WI38 (cell line): ENCODE results near the gene AURKAIP1.

Source experiments
- H3K4me3 ChIP-seq: 2 replicates; pipeline ENCODE4 v1.5.1; 2011; ENCODE audit warnings: low read depth, mild to moderate bottlenecking, control low read depth, low read length
- CTCF ChIP-seq: IDR thresholded peaks from 2 replicates; pipeline ENCODE4 v1.5.1; 2012; ENCODE audit warnings: low read depth, mild to moderate bottlenecking, control low read depth, low read length

Gene AURKAIP1

DNA sequence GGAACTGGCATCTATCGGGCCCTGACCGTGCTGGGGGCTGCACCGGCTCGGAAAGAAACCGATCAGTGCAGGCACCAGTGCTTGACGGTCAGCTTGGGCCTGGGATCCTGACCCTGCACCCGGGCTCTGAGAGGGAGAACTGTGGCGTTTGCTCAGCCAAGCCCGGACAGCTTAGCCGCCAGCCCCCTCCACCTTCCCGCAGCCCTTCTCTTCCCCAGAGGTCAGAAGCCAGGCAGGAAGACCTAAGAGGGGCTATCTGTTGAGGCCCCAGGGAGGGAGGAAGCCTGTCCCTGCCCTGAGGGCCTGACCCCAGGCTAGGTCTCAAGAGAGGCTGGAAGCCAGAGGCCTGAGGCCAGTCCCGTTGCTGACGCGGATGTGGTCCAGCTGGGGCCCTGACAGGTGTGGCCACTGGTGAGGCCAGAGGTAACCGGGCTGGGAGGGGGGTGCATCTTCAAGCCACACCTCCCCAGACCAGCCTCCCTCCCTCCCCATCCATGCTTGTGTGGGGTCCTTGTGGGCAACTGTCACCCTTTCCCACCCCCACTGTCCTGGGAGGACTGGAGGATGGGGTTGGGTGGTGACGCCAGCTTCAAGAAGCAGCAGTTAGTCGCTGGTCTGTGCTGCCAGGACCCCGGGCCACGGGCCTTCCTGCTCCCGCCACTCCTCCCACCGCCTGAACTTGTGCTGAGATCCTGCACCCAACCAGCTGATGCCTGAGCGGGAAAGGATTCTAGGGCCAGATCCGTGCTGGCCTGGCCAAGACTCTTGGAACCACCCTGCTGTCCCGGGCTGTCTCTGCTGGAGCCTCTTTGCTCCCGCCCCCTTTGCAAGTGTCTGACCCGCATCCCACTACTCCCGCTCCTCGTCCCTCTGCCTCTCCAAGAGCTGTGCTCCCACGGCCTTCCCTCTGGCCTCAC lies 23.2 kb downstream of the AURKAIP1 start:
- H3K4me3 ChIP-seq, result no peak overlapping the region

GRCh38 chr1:1349256-1350012 lies 25.6 kb downstream of the AURKAIP1 start, which contains the start of gene DVL1:
TSS of gene DVL1 (minus strand) at chr1:1349418. CDS start at chr1:1349065, 353 bp downstream.
- TF ChIP-seq CTCF, result peak; percentile 33; the same call in 1 of the 2 replicates
- peak within 1 kb of the TSS; percentile 74 for H3K4me3 ChIP-seq

More for the DNA sequence above, 23.2 kb downstream of the AURKAIP1 start:
- no peak for TF ChIP-seq CTCF

GRCh38 chr1:1348420-1349255 lies 26.4 kb downstream of the AURKAIP1 start:
- H3K4me3 ChIP-seq, result peak overlapping the region; percentile 74
- no peak for TF ChIP-seq CTCF

GRCh38 chr1:1347663-1348419 lies 27.2 kb downstream of the AURKAIP1 start:
- TF ChIP-seq CTCF, result no peak
- H3K4me3 ChIP-seq, result peak overlapping the region; percentile 74

DNA sequence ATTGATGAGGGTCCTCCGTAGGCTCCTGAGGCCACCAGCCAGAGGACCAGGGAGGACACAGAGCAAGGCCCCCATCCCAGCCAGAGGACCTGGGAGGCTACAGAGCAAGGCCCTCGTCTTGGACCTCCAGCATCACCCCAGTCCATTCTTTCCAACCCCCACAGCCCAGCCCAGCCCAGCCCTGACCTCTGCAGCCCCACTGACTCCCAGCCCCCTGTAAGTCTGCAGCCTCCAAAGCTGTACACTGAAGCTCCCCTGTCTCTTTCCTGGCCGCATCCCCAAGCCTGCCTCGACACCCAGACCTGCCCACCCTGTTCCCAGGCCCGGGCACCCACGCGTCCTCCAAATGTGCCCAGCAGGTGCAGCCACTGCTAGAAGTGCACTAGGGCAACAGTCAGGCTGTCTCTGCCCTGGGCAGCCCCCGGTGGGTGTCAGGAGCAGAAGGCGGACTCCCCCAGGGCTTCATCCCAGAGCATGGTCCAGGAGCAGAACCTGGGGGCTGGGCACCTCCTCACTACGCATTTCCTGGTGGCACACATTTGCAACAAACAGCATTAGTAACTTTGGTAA lies 27.9 kb downstream of the AURKAIP1 start:
- no peak for TF ChIP-seq CTCF
- H3K4me3 ChIP-seq, result peak overlapping the region; percentile 74

DNA sequence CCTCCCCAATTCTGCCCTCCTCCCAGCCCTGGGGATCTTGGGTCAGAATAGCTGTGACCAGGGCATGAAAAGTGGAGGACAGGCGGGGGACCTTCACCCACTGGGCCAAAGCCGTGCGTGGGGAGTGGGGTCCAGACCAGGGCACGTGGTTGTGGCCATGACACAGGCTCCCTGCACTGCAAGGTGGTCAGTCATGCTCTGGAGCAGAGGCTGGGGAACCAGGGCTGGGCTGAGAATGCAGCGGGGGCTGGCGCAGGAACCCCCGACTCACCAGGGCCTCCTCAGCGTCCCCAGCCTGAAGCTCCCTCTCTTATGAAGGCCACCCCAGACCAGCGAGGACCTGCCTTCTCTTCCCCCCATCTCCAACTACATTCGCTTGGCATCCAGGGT lies 28.5 kb downstream of the AURKAIP1 start:
- no peak overlapping the region for H3K4me3 ChIP-seq
- no peak for TF ChIP-seq CTCF
